Dermis blood vessel endothelial cell (primary cell): Measurements from ENCODE around the gene CLEC4A. TPM values are rescaled to one million over a fixed set of nuclear protein-coding genes. Genes with fewer than 3 reads are reported as not detected.
"Not testable (repeated sequence)": the region's sequence is repeated elsewhere in the genome, so short reads cannot be mapped to it uniquely, and the experiment has no call there.

Source experiments
- DNase-seq: peaks from one replicate; pipeline ENCODE4 v3.0.0; 2010
- total RNA-seq: library from RNA; depleted of rRNA; stranded (reverse); fragments of >200 nt; gene quantifications from 2 replicates; pipeline ENCODE4 v1.2.3, GENCODE V29; 2014

The CLEC4A gene
- 0.19 TPM in 1 of 2 replicates, not detected in the other for total RNA-seq

- DNase-seq: no peak
Measured at GRCh38 chr12:8123124-8123912, at the start of gene CLEC4A. CLEC4A (plus strand) TSS chr12:8123617; CDS start chr12:8123879, 262 bp downstream.

- DNase-seq: no peak
Measured at GRCh38 chr12:8075935-8076334, 47.5 kb upstream of the CLEC4A start.

- no peak for DNase-seq
Measured at GRCh38 chr12:8076366-8076765, 47.1 kb upstream of the CLEC4A start.

GRCh38 chr12:8077207-8077606 lies 46.2 kb upstream of the CLEC4A start:
- DNase-seq: peak; percentile 78

- DNase-seq: peak; percentile 89
Measured at GRCh38 chr12:8078398-8078797, 45.0 kb upstream of the CLEC4A start.

- DNase-seq: no peak
Measured at GRCh38 chr12:8078916-8079315, 44.5 kb upstream of the CLEC4A start.

GRCh38 chr12:8080120-8080519 lies 43.3 kb upstream of the CLEC4A start:
- no peak for DNase-seq

- peak; percentile 17 for DNase-seq
Measured at GRCh38 chr12:8081251-8081920, 42.0 kb upstream of the CLEC4A start.

GRCh38 chr12:8082808-8083100 lies 40.7 kb upstream of the CLEC4A start:
- DNase-seq: no peak

- DNase-seq: not testable (repeated sequence)
Measured at GRCh38 chr12:8084351-8084750, 39.1 kb upstream of the CLEC4A start.

- no peak for DNase-seq
Measured at GRCh38 chr12:8087666-8088065, 35.8 kb upstream of the CLEC4A start.

GRCh38 chr12:8088574-8088973 lies 34.8 kb upstream of the CLEC4A start:
- DNase-seq: no peak

GRCh38 chr12:8089277-8089676 lies 34.1 kb upstream of the CLEC4A start:
- DNase-seq: not testable (repeated sequence)

GRCh38 chr12:8089716-8090115 lies 33.7 kb upstream of the CLEC4A start:
- no peak for DNase-seq

GRCh38 chr12:8093291-8093690 lies 30.1 kb upstream of the CLEC4A start:
- no peak for DNase-seq

- DNase-seq: no peak
Measured at GRCh38 chr12:8096281-8096915, 27.0 kb upstream of the CLEC4A start.

- DNase-seq: no peak
Measured at GRCh38 chr12:8099235-8099634, 24.2 kb upstream of the CLEC4A start.

GRCh38 chr12:8108808-8109398 lies 14.5 kb upstream of the CLEC4A start:
- peak; percentile 92 for DNase-seq

- DNase-seq: not testable (repeated sequence)
Measured at GRCh38 chr12:8113117-8113516, 10.3 kb upstream of the CLEC4A start.

- DNase-seq: no peak
Measured at GRCh38 chr12:8120072-8120713, 3.2 kb upstream of the CLEC4A start.

- no peak for DNase-seq
Measured at GRCh38 chr12:8127138-8127537, 3.7 kb downstream of the CLEC4A start.

- DNase-seq: not testable (repeated sequence)
Measured at GRCh38 chr12:8133636-8134397, 10.4 kb downstream of the CLEC4A start.
